ENCODE data around the gene EFNA5. TPM values are rescaled to one million over a fixed set of nuclear protein-coding genes. Genes with fewer than 3 reads are reported as not detected.

EFNA5 gene
- total RNA-seq, 4 donors from 2014 or later: 21.3 to 47.0 (median 29.3) TPM

DNA sequence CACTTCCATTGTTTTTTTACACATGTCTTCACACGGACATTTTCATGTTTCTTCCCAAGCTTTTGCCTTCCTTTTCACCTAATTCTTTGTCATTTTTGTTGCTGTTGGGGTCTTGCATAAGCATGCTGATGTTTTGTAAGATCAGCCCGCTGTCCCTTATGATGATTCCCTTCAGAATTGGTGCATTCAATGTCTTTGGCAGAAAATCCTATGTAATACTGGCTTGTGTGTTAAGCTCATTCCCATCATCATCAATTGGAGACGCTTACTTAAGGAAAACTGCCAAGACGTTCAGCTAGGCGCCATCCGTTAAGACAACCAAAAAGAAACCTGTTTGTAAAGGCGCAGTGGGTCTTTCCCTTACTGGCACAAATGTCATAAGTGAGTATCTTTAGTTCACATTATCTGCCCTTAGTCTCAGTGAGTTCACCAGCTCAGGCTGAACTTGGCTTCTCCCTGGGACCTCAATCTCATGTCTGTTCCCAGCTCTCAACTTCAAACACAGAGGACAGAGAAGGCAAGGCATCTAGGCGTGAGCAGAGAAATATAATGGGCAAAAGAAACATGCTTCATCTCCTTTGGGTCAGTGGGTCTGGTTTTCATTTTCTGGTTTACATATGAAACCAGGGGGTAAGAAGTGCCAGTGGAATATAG is 97.9 kb downstream of the EFNA5 start:
- WGBS: 57% methylated on average over 8 of the region's 8 CpGs
- no peak for DNase-seq (ENCODE audit: low spot score in 2 of 2)
- Histone ChIP-seq H3K4me1 (peaks cover 59% of the 10 kb centered on the region), H3K27me3 (no peaks in the 10 kb centered on the region), H3K9me3 (no peaks in the 10 kb centered on the region), H3K36me3 (no peaks in the 10 kb centered on the region), H3K4me3 (peak overlapping the region; percentile 50), H3K27ac (peak overlapping the region; percentile 25)
- no peak for TF ChIP-seq EP300 (IDR thresholded peaks at IDR 0.05)
- TF ChIP-seq POLR2A (IDR thresholded peaks at IDR 0.05): no peak
- TF ChIP-seq, protein P1, sequence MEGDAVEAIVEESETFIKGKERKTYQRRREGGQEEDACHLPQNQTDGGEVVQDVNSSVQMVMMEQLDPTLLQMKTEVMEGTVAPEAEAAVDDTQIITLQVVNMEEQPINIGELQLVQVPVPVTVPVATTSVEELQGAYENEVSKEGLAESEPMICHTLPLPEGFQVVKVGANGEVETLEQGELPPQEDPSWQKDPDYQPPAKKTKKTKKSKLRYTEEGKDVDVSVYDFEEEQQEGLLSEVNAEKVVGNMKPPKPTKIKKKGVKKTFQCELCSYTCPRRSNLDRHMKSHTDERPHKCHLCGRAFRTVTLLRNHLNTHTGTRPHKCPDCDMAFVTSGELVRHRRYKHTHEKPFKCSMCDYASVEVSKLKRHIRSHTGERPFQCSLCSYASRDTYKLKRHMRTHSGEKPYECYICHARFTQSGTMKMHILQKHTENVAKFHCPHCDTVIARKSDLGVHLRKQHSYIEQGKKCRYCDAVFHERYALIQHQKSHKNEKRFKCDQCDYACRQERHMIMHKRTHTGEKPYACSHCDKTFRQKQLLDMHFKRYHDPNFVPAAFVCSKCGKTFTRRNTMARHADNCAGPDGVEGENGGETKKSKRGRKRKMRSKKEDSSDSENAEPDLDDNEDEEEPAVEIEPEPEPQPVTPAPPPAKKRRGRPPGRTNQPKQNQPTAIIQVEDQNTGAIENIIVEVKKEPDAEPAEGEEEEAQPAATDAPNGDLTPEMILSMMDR (IDR thresholded peaks at IDR 0.05): no peak
- TF ChIP-seq POLR2AphosphoS5 (IDR thresholded peaks at IDR 0.05): no peak

DNA sequence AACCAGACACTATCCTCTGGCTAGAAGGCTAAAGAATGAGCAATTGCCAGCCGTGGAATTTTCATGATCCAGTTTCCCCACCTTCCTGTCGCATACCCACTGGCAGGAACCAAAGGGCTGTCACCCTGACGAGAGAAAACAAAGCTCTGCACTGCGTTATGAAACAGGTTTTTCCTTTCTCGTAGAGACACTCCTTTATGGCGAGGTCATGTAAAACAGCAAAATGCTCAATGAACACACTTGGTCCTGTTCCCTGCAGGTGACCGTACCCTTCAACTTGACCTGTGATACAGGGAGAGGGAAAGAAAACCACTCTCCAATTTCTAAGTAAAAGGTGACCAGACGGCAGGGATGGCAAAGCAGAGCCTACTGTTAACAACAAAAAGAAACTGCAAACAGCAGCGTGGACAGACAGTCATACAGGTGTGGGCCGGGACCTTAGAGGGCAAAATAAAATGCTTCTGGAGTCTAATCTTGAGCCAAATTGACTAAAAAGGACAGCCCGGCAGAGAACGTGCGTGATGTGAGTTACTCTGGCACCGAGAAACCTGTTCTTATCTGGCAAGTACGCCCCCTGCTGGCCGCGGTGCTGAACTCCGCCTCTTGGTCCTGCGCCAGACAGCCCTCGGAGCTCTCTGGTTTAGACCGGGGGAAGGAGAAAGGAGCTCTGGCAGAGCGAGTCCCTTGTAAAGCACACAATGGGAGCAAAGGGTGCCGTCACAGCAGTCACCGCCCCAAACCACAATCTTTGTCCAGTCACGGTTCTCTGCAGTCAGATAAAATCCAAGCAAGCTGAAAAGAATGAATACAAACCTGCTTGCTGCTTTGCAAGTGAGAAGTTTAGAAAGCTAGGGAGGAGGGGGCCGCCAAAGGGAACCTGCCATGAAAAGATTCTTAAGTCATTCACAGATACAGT is 98.9 kb downstream of the EFNA5 start:
- H3K27ac ChIP-seq: peak overlapping the region; percentile 86
- TF ChIP-seq EP300 (IDR thresholded peaks at IDR 0.05) (no peak), POLR2AphosphoS5 (IDR thresholded peaks at IDR 0.05) (peak; percentile 22 to 73 (median 73)), POLR2A (IDR thresholded peaks at IDR 0.05) (no peak)
- TF ChIP-seq, protein P1 (IDR thresholded peaks at IDR 0.05): peak; percentile 88 to 90
- no peaks in the 10 kb centered on the region for H3K36me3 ChIP-seq
- H3K4me1 ChIP-seq: peaks cover 56% of the 10 kb centered on the region
- peak; percentile 96 for DNase-seq (ENCODE audit: low spot score in 2 of 2)
- no peaks in the 10 kb centered on the region for H3K9me3 ChIP-seq
- peak overlapping the region; percentile 50 for H3K4me3 ChIP-seq
- H3K27me3 ChIP-seq: no peaks in the 10 kb centered on the region
- WGBS: 2% methylated on average over 26 of the region's 26 CpGs

- no peaks in the 10 kb centered on the region for H3K27me3 ChIP-seq
- H3K9me3 ChIP-seq: no peaks in the 10 kb centered on the region
- no peak for DNase-seq (ENCODE audit: low spot score in 2 of 2)
- H3K4me3 ChIP-seq: peak overlapping the region; percentile 50
- no peaks in the 10 kb centered on the region for H3K36me3 ChIP-seq
- H3K27ac ChIP-seq: peak overlapping the region; percentile 86
- WGBS: 35% methylated on average over 14 of the region's 14 CpGs
- TF ChIP-seq, protein P1 (IDR thresholded peaks at IDR 0.05): no peak
- TF ChIP-seq POLR2A (IDR thresholded peaks at IDR 0.05) (no peak), EP300 (IDR thresholded peaks at IDR 0.05) (no peak), POLR2AphosphoS5 (IDR thresholded peaks at IDR 0.05) (no peak)
- peaks cover 49% of the 10 kb centered on the region for H3K4me1 ChIP-seq
Observed at GRCh38 chr5:107570805-107571531, 99.8 kb downstream of the EFNA5 start.

GRCh38 chr5:107570181-107570580 is 100.6 kb downstream of the EFNA5 start:
- no peaks in the 10 kb centered on the region for H3K27me3 ChIP-seq
- H3K4me1 ChIP-seq: peaks cover 50% of the 10 kb centered on the region
- no peaks in the 10 kb centered on the region for H3K36me3 ChIP-seq
- H3K9me3 ChIP-seq: no peaks in the 10 kb centered on the region
- no peak for DNase-seq (ENCODE audit: low spot score in 2 of 2)
- H3K27ac ChIP-seq: peak overlapping the region; percentile 86
- TF ChIP-seq POLR2A (IDR thresholded peaks at IDR 0.05) (no peak), EP300 (IDR thresholded peaks at IDR 0.05) (no peak), POLR2AphosphoS5 (IDR thresholded peaks at IDR 0.05) (no peak)
- 60% methylated on average over 4 of the region's 4 CpGs for WGBS
- no peak overlapping the region for H3K4me3 ChIP-seq

GRCh38 chr5:107567901-107568671 is 102.7 kb downstream of the EFNA5 start:
- no peaks in the 10 kb centered on the region for H3K9me3 ChIP-seq
- no peak for TF ChIP-seq EP300 (IDR thresholded peaks at IDR 0.05)
- peaks cover 50% of the 10 kb centered on the region for H3K4me1 ChIP-seq
- DNase-seq (ENCODE audit: low spot score in 2 of 2): no peak
- no peaks in the 10 kb centered on the region for H3K36me3 ChIP-seq
- H3K27me3 ChIP-seq: no peaks in the 10 kb centered on the region
- WGBS: 73% methylated on average over 4 of the region's 4 CpGs
- no peak overlapping the region for H3K4me3 ChIP-seq
- H3K27ac ChIP-seq: no peak overlapping the region

Measured in suprapubic skin (tissue), 4 donors.